Measurements from ENCODE around the gene AFAP1L2. TPM values are rescaled to one million over a fixed set of nuclear protein-coding genes. Genes with fewer than 3 reads are reported as not detected.
"Not testable (repeated sequence)": the region's sequence is repeated elsewhere in the genome, so short reads cannot be mapped to it uniquely, and the experiment has no call there.

The AFAP1L2 gene
- total RNA-seq, 1 donor from 2014 or later = 22.8 TPM

GRCh38 chr10:114359041-114359952 lies 45.0 kb downstream of the AFAP1L2 start:
- ATAC-seq = peak; percentile 76

GRCh38 chr10:114357515-114357996 lies 46.7 kb downstream of the AFAP1L2 start:
- no peak for ATAC-seq

DNA sequence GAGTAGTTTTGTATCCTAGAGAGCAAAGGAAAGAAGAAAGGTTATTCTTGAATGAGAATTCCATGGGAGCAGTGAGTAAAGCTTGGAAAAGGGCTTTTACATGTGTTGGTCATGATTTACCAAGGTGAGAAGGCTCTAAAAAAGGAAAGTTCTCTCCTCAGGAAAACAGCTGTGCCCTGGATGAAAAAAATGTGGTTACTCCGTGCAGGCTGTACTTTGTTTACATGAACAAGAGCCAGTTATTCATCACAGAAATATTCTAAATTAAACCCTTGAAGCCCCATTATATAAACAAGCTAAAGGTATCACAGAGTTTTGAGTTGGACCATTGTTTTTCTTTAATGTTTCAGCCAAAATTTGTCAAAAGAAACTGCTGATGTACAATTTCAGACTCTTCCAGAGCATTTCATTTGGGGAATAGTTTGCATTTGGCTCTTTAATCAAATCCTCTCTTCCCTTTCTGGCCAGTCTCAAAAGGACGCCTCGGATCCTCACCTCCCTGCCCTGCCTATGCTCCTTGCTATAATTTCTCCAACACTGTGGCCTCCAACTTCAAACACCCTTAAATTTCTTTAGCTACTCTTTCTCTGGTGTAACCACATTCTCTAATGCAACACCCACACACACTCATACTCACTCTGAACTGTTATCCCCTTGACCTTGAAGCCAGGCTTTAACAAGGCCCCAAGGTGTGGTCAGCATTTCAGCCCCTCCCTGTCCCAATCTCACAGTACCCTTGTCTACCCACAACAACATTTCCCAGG lies 47.4 kb downstream of the AFAP1L2 start:
- no peak for ATAC-seq

GRCh38 chr10:114356126-114356525 lies 48.2 kb downstream of the AFAP1L2 start:
- no peak for ATAC-seq

DNA sequence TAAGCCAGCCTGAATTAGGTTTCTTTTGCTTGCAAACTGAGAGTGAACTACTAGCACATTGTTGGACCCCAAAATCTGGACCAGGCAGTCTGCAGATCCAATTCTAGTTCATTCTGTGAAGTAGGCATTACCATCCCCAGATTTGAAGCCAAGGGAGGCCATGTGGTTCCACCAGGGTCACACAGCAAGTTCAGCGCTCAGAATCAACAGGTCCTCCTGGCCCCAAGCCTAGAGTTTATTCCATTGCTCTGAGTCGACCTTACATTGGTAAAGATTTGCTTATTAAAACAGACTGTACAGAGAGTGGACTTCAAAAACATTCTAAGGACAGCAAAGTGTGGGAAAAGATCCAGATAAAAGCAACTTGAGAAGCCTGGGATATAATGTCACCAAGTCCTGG lies 50.9 kb downstream of the AFAP1L2 start:
- ATAC-seq = no peak

DNA sequence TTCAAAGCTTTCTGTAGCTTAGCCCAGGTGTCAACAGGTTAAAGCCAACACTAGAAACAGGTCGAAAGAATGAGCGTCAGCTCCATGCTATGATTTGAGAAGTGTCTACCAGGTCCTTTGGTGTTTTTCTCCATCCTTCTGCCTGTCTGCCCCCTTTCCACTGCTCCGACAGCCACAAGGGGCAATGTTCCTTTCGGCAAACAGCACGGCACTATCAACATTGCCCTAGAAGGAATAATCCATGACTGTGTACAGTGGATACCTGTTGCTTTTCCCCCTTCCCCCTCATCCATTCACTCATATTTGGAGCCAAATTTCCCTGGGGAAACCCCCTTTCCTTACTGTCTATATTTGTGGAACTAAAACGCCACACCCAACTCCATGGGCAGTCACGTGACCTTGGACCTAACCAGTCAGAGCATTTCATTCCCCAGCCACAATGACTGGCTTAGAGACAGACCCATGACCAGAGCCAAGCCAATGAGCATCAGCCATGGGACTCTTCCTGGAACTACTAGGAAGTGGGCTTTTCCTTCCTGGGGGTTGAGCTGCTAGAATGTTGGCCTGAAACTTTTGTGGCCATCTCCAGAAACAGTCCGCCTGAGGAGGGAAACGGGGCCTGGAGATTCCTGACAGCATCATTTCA lies 51.5 kb downstream of the AFAP1L2 start:
- ATAC-seq = no peak

DNA sequence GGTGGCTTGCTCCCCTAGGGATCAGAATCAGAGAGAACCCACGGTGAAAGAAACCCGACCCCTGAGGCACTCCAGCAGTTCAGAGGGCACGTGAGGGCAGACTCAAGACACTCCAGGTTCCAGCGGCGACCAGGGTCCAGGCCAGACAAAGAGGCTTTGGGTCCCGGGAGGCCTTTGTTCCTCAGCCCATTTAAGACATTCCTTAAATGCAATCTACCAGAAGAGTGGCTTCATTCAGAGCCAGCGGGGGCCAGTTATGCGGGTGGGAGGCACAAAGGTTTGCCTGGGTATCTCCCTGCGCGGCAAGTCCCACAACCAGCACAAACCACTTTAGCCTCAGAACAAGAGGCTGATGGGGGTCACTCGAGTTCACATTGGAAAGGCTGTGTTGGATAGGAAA lies 53.6 kb downstream of the AFAP1L2 start:
- no peak for ATAC-seq

GRCh38 chr10:114349522-114350215 lies 54.6 kb downstream of the AFAP1L2 start:
- ATAC-seq = no peak

DNA sequence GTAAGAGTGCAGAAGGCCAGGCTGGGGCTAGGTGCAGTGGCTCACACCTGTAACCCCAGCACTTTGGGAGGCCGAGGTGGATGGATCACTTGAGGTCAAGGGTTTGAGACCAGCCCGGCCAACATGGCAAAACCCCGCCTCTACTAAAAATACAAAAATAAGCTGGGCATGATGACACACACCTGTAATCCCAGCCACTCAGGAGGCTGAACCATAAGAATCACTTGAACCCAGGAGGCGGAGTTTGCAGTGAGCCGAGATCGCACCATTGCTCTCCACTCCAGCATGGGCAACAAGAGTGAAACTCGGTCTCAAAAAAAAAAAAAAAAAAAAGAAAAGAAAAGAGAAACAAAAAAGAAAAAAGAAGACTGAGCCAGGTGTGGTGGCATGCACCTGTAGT lies 55.2 kb downstream of the AFAP1L2 start:
- not testable (repeated sequence) for ATAC-seq

DNA sequence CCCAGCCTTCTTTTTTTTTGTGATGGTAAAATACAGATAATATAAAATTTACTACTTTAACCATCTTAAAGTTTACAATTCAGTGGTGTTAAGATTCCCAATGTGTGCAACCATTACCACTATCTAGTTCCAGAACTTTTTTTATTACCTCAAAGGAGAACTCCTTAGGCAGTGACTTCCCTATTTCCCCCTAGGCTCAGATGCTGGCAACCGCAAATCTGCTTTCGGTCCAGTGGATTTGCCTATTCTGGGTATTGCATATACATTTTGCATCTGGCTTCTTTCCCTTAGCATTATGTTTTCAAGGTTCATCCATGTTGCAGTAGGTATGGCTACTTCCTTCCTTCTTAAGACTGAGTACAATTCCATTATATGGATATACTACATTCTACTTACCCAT lies 56.5 kb downstream of the AFAP1L2 start:
- no peak for ATAC-seq

GRCh38 chr10:114347241-114347640 lies 57.1 kb downstream of the AFAP1L2 start:
- ATAC-seq = no peak

DNA sequence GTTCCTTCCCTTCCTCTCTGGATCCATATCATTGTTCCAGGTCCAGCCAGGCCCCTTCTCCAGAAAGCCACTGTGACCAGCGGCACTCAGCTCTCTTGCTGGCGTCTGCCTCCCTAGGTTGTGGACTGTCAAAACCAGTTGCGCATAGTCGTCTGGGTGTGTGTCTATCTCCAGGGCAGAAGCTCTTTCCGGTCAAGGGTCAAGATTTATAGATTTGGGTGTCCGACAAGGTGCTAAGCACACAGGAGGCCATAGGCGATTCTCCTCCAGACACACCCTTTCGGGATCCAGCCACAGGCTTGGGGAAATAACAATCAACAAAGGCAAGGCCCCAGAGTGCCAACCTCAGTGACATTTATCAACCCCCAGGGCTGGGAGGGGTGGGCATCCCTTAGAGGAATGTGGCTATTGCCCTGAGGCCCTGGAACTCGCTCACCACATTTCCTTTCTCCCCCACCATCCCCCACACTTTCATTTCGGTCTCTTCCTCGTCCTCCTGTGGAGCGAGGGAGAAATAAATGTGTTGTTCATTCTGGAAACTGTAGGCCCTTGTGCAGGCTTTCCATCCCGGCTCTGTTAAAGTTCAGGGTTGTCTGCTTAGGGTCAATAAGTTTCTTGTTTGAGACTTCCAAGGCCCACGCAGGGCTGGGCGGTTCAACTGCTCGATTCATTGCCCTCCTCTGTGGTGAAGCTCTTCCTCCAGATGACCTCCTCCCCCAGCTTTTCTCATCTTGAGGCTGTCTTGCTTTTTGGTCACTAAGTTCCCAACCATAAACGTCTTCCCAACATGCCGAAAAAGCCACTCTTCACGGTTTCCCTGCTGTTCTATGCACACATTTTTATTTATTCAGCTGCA lies 57.9 kb downstream of the AFAP1L2 start:
- no peak for ATAC-seq

GRCh38 chr10:114345701-114346100 lies 58.6 kb downstream of the AFAP1L2 start:
- ATAC-seq = no peak

DNA sequence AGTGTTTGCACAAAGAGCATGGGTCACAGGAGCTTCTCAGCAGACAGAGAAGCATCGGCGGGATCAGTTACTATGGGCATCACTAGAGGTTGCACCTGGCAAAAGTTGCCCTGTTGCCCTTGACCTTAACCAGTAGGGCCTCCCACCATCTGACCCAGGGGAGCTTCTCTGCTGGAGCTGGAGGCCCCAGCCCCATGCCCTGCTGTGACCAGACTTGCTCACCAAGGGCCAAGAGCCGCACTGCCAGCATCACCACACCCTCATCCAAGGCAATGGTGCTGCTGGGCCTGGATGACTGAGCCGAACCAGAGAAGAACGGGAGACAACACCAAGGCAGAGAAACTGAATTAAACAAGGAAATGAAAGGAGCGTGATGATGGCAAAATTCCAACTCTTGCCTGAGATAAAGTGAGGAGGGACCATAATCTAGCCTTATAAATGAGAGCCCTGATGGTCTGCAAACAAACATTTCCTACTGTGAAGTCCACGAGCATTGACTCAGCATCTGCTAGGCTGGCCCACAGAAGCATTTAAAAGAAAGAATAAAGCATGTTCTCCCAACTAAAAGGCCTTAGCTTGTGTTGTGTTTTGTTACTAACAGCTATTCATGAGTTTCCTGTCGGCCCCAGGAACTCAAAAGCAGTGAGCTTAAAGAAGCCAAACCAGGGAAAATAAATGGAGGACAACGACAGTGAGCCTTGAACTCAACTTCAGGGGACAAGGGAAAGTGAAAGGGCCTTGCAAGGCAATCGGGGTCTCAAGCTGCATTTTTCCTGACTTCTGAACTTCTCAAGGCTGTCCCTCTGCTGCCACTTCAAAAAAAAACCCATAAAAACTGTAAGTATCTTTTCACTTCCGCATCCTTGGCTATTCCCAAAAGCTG lies 60.4 kb downstream of the AFAP1L2 start:
- no peak for ATAC-seq

- ATAC-seq = no peak
These were observed 61.3 kb downstream of the AFAP1L2 start for GRCh38 chr10:114342976-114343375.

- ATAC-seq = no peak
These were observed 63.5 kb downstream of the AFAP1L2 start for GRCh38 chr10:114340816-114341215.

- ATAC-seq = peak; percentile 72
These were observed 66.5 kb downstream of the AFAP1L2 start for GRCh38 chr10:114337510-114338462.

GRCh38 chr10:114336823-114337509 lies 67.3 kb downstream of the AFAP1L2 start:
- ATAC-seq = peak; percentile 14

- no peak for ATAC-seq
These were observed 68.7 kb downstream of the AFAP1L2 start for GRCh38 chr10:114335614-114336013.
